Measurements from ENCODE around the gene CTCFL.

CTCFL gene

GRCh38 chr20:57535297-57535696, 10.4 kb upstream of the CTCFL start:
- DNase-seq (ENCODE audit: low read depth) = no peak
- H3K4me3 ChIP-seq (ENCODE audit: low read depth, low read length) = no peak overlapping the region
- TF ChIP-seq, protein P1, sequence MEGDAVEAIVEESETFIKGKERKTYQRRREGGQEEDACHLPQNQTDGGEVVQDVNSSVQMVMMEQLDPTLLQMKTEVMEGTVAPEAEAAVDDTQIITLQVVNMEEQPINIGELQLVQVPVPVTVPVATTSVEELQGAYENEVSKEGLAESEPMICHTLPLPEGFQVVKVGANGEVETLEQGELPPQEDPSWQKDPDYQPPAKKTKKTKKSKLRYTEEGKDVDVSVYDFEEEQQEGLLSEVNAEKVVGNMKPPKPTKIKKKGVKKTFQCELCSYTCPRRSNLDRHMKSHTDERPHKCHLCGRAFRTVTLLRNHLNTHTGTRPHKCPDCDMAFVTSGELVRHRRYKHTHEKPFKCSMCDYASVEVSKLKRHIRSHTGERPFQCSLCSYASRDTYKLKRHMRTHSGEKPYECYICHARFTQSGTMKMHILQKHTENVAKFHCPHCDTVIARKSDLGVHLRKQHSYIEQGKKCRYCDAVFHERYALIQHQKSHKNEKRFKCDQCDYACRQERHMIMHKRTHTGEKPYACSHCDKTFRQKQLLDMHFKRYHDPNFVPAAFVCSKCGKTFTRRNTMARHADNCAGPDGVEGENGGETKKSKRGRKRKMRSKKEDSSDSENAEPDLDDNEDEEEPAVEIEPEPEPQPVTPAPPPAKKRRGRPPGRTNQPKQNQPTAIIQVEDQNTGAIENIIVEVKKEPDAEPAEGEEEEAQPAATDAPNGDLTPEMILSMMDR (IDR thresholded peaks at IDR 0.05; ENCODE audit: low read depth, low read length, missing control alignments) = no peak

- no peak for DNase-seq (ENCODE audit: low read depth)
- TF ChIP-seq, protein P1 (IDR thresholded peaks at IDR 0.05; ENCODE audit: low read depth, low read length, missing control alignments) = no peak
Observed at GRCh38 chr20:57532104-57532503, 7.2 kb upstream of the CTCFL start.

DNA sequence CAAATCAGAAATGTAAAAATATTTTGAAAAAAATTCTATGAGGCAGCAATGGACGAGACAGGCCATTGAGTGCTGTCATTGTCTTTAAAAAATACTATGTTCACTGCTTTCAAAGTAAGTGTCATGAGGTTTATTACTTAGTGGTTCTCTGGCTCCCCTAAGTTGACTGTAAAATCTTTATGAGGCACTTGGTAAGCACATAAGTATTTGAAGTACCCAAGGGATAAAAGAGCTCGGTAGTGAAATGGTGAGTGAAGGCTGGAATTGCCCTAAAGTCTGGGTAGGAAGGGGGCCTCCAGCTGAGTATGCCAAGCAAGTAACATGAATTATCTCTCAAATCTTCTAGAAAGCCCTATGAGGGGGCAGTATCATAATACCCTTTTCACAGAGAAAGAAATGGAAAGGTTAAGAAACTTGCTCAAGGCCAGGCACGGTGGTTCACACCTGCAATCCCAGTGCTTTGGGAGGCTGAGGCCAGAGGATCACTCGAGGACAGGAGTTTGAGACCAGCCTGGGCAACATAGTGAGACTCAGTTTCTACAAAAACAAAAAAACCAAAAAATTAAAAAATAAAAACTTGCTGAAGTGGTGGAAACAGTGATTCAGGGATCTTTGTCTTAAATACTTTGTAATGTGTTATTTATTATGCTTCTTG, 5.5 kb upstream of the CTCFL start:
- no peak for DNase-seq (ENCODE audit: low read depth)
- TF ChIP-seq, protein P1 (IDR thresholded peaks at IDR 0.05; ENCODE audit: low read depth, low read length, missing control alignments) = no peak
- H3K4me3 ChIP-seq (ENCODE audit: low read depth, low read length) = no peak overlapping the region

More at GRCh38 chr20:57532104-57532503, 7.2 kb upstream of the CTCFL start:
- no peak overlapping the region for H3K4me3 ChIP-seq (ENCODE audit: low read depth, low read length)

DNA sequence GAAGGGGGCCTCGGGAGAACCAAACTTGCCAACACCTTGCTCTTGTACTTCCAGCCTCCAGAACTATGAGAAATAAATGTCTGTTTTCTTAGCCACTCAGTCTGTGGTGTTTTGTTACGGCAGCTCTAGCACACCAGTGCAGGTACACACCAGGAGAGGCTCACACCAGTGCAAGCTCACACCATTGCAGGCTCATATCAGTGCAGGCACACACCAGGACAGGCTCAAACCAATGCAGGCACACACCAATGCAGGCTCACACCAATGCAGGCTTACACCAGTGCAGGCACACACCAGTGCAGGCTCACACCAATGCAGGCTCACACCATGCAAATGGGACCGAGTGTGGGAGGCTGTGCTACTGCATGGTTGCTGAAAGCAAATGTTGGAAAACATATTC, 4.9 kb upstream of the CTCFL start:
- TF ChIP-seq, protein P1 (IDR thresholded peaks at IDR 0.05; ENCODE audit: low read depth, low read length, missing control alignments) = no peak
- DNase-seq (ENCODE audit: low read depth) = no peak
- H3K4me3 ChIP-seq (ENCODE audit: low read depth, low read length) = no peak overlapping the region

- TF ChIP-seq, protein P1 (IDR thresholded peaks at IDR 0.05; ENCODE audit: low read depth, low read length, missing control alignments) = no peak
- no peak overlapping the region for H3K4me3 ChIP-seq (ENCODE audit: low read depth, low read length)
- no peak for DNase-seq (ENCODE audit: low read depth)
Observed at GRCh38 chr20:57529160-57529585, 4.2 kb upstream of the CTCFL start.

DNA sequence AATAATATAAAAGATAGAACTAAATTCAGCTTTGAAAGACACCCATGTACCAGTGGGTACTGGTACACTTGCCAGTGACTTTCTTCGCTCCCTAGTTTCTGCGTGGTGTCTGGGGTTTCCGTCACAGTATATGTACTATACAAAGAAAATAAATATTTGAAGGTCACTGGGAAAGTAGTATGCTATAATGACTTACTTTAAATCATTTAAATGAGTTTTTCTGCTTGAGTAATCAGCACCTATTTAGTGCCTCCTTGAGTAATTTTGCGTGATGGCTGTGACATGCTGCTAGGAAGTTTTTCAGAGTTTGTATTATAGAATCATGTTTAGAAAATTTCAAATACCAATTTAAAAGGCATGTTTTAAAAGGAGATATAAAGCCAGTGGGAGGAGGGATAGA, 3.2 kb upstream of the CTCFL start:
- TF ChIP-seq, protein P1 (IDR thresholded peaks at IDR 0.05; ENCODE audit: low read depth, low read length, missing control alignments) = no peak

DNA sequence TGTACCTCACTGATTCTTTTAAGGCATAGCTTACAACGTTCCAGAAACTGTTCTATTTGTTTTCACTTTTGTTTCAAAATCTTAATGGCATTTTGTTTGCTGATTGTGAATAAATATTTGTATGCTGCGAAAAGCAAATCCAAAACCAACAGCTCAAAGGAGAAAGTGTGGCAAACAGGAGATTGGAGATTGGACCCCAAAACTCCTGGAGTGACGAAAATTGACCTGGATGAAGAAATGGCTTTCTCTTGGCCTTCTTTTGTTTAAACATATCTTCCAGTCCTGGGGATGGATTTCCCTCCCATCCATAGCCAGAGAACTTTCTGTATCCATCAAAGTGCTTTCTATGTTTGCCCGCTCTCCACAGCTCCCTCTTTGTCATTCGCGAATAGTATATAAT, 2.8 kb upstream of the CTCFL start:
- no peak for DNase-seq (ENCODE audit: low read depth)
- no peak overlapping the region for H3K4me3 ChIP-seq (ENCODE audit: low read depth, low read length)
- TF ChIP-seq, protein P1 (IDR thresholded peaks at IDR 0.05; ENCODE audit: low read depth, low read length, missing control alignments) = no peak

More for the DNA sequence above, 3.2 kb upstream of the CTCFL start:
- DNase-seq (ENCODE audit: low read depth) = no peak
- no peak overlapping the region for H3K4me3 ChIP-seq (ENCODE audit: low read depth, low read length)

Measured in GM12864 (cell line).